MCF 10A (cell line): ENCODE results near the gene IQCK. TPM values are rescaled to one million over a fixed set of nuclear protein-coding genes. Genes with fewer than 3 reads are reported as not detected.

Source experiments
- BruUV-seq: library from RNA; stranded (reverse); fragments of 400-500 nt; replicated peaks from 2 replicates; lab custom pipeline; 2021; lab: Mats Ljungman, UMichigan
- CTCF ChIA-PET: fragments of 300-600 bp; sonication (Branson Sonifier 250); formaldehyde crosslinking; extraction: SDS; loops from one replicate; lab custom pipeline; 2021; ENCODE audit warnings: antibody characterized with exemption, inconsistent platforms; lab: Yijun Ruan, JAX
- POLR2A ChIA-PET: fragments of 300-600, 350-650 bp; sonication (Branson Sonifier 250); formaldehyde crosslinking; extraction: SDS; loops from one replicate; lab custom pipeline; 2020; ENCODE audit warnings: antibody characterized with exemption, inconsistent platforms; lab: Yijun Ruan, JAX
- DNase-seq: peaks from one replicate; pipeline ENCODE4 v3.0.0-alpha.2; 2018; ENCODE audit not compliant: unreplicated experiment
- H3K27ac Mint-ChIP-seq: one replicate; pipeline ENCODE4 v1.8.0; 2022; ENCODE audit warnings: mild to moderate bottlenecking, low read depth, mixed read lengths; ENCODE audit not compliant: unreplicated experiment
- H3K27me3 Mint-ChIP-seq: one replicate; pipeline ENCODE4 v1.8.0; 2022; ENCODE audit warnings: mixed read lengths; ENCODE audit not compliant: insufficient read depth, unreplicated experiment
- H3K36me3 Mint-ChIP-seq: one replicate; pipeline ENCODE4 v1.8.0; 2022; ENCODE audit warnings: mild to moderate bottlenecking, moderate library complexity, mixed read lengths; ENCODE audit not compliant: insufficient read depth, unreplicated experiment
- H3K4me1 Mint-ChIP-seq: one replicate; pipeline ENCODE4 v1.8.0; 2022; ENCODE audit warnings: mixed read lengths; ENCODE audit not compliant: insufficient read depth, unreplicated experiment
- H3K4me3 Mint-ChIP-seq: one replicate; pipeline ENCODE4 v1.8.0; 2022; ENCODE audit warnings: mild to moderate bottlenecking, moderate library complexity, mixed read lengths; ENCODE audit not compliant: unreplicated experiment
- H3K9me3 Mint-ChIP-seq: one replicate; pipeline ENCODE4 v1.8.0; 2022; ENCODE audit warnings: mixed read lengths; ENCODE audit not compliant: unreplicated experiment
- intact Hi-C: fragments of 100-400 bp; cut with micrococcal nuclease; formaldehyde crosslinking; loops from 2 replicates; pipeline ENCODE4 v1.14.1; 2022
- total RNA-seq: library from RNA; stranded (reverse); gene quantifications from 2 replicates; pipeline ENCODE4 v1.2.3, GENCODE V29; 2022
- TF ChIP-seq, protein P1 (sequence below): fragments of 200-600 bp; IDR thresholded peaks from one replicate; pipeline ENCODE4 v1.8.0; 2022; ENCODE audit warnings: antibody characterized with exemption, mild to moderate bottlenecking; ENCODE audit not compliant: unreplicated experiment

The IQCK gene
- total RNA-seq, 1 experiment from 2014 or later: 5.9 TPM

- TF ChIP-seq, protein P1, sequence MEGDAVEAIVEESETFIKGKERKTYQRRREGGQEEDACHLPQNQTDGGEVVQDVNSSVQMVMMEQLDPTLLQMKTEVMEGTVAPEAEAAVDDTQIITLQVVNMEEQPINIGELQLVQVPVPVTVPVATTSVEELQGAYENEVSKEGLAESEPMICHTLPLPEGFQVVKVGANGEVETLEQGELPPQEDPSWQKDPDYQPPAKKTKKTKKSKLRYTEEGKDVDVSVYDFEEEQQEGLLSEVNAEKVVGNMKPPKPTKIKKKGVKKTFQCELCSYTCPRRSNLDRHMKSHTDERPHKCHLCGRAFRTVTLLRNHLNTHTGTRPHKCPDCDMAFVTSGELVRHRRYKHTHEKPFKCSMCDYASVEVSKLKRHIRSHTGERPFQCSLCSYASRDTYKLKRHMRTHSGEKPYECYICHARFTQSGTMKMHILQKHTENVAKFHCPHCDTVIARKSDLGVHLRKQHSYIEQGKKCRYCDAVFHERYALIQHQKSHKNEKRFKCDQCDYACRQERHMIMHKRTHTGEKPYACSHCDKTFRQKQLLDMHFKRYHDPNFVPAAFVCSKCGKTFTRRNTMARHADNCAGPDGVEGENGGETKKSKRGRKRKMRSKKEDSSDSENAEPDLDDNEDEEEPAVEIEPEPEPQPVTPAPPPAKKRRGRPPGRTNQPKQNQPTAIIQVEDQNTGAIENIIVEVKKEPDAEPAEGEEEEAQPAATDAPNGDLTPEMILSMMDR: no peak
- ChIA-PET POLR2A (no interaction called here), CTCF (interaction anchor here (0.5 to 1.3 kb wide), 3 partner anchors 14 to 463 kb away, joined by 3 to 4 read pairs (median 3); no protein-coding TSS in a partner anchor)
- no peak for DNase-seq
- H3K9me3 Mint-ChIP-seq: no peaks in the 10 kb centered on the region
- no peaks in the 10 kb centered on the region for H3K4me1 Mint-ChIP-seq
- intact Hi-C loops: no loop called here
- H3K36me3 Mint-ChIP-seq: no peaks in the 10 kb centered on the region
- H3K27ac Mint-ChIP-seq: no peak overlapping the region
- H3K27me3 Mint-ChIP-seq: no peaks in the 10 kb centered on the region
- H3K4me3 Mint-ChIP-seq: no peak overlapping the region
- BruUV-seq: no TSS peak
These were observed 142.3 kb downstream of the IQCK start for GRCh38 chr16:19860166-19861041.

- Mint-ChIP-seq H3K9me3 (no peaks in the 10 kb centered on the region), H3K27ac (no peak overlapping the region), H3K36me3 (no peaks in the 10 kb centered on the region), H3K4me1 (no peaks in the 10 kb centered on the region), H3K27me3 (no peaks in the 10 kb centered on the region), H3K4me3 (no peak overlapping the region)
- ChIA-PET POLR2A (no interaction called here), CTCF (interaction anchor here (0.7 kb wide), 1 partner anchor 109 kb away, joined by 5 read pairs; no protein-coding TSS in a partner anchor)
- intact Hi-C loops: no loop called here
- no TSS peak for BruUV-seq
- TF ChIP-seq, protein P1: no peak
- DNase-seq: no peak
These were observed 143.1 kb downstream of the IQCK start for GRCh38 chr16:19861133-19861532.

GRCh38 chr16:19861811-19862327 lies 143.8 kb downstream of the IQCK start:
- no peaks in the 10 kb centered on the region for H3K36me3 Mint-ChIP-seq
- TF ChIP-seq, protein P1: no peak
- DNase-seq: no peak
- no peak overlapping the region for H3K4me3 Mint-ChIP-seq
- POLR2A ChIA-PET: interaction anchor here (1.2 kb wide), 1 partner anchor 21 kb away, joined by 3 read pairs; no protein-coding TSS in a partner anchor
- H3K27me3 Mint-ChIP-seq: no peaks in the 10 kb centered on the region
- intact Hi-C loops: no loop called here
- H3K9me3 Mint-ChIP-seq: no peaks in the 10 kb centered on the region
- H3K4me1 Mint-ChIP-seq: no peaks in the 10 kb centered on the region
- CTCF ChIA-PET: interaction anchor here (0.6 to 0.7 kb wide), 2 partner anchors 110 to 439 kb away, joined by 3 to 5 read pairs; no protein-coding TSS in a partner anchor
- BruUV-seq: no TSS peak
- H3K27ac Mint-ChIP-seq: no peak overlapping the region

DNA sequence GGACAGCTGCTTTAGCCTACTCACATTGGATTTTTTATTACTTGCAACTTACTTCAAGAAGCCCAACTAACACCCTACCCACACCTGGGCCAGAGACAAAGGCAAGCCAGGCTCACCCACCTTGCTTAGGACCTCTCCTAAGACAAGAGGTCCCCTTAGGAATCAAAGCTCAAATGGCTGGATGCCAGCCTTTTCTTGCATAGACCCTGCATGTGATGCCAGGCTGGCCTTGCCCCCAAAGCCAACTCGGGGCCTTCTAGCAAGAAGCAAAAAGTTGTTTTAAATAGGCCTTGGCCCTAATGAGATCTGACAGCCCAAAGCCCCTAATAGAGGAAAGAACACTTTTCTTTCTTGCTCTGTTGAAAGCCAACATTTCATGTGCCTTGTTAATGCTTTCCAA lies 145.9 kb downstream of the IQCK start:
- TF ChIP-seq, protein P1: no peak
- DNase-seq: no peak
- H3K4me1 Mint-ChIP-seq: no peaks in the 10 kb centered on the region
- POLR2A ChIA-PET: no interaction called here
- no TSS peak for BruUV-seq
- H3K4me3 Mint-ChIP-seq: no peak overlapping the region
- no peaks in the 10 kb centered on the region for H3K9me3 Mint-ChIP-seq
- intact Hi-C loops: no loop called here
- CTCF ChIA-PET: interaction anchor here (0.6 to 1.3 kb wide), 3 partner anchors 22 to 301 kb away, joined by 3 to 4 read pairs (median 3); no protein-coding TSS in a partner anchor
- no peaks in the 10 kb centered on the region for H3K27me3 Mint-ChIP-seq
- no peak overlapping the region for H3K27ac Mint-ChIP-seq
- H3K36me3 Mint-ChIP-seq: no peaks in the 10 kb centered on the region
